Activated T-cell treated with anti-CD3 and anti-CD28 coated beads, Interleukin-2, amount 50 U/mL, for 24 hours (primary cell): Measurements from ENCODE around the gene ITM2B.
"Not testable (repeated sequence)": the region's sequence is repeated elsewhere in the genome, so short reads cannot be mapped to it uniquely, and the experiment has no call there.

ENCODE experiments used
- DNase-seq: peaks from one replicate; pipeline ENCODE4 v3.0.0-alpha.2; 2020
- H3K27ac Mint-ChIP-seq: 2 replicates; pipeline ENCODE4 v1.8.0; 2020; ENCODE audit warnings: mild to moderate bottlenecking, mixed read lengths
- H3K27me3 Mint-ChIP-seq: 2 replicates; pipeline ENCODE4 v1.8.0; 2020; ENCODE audit warnings: mixed read lengths
- H3K36me3 Mint-ChIP-seq: 2 replicates; pipeline ENCODE4 v1.8.0; 2020; ENCODE audit warnings: low read depth, mixed read lengths
- H3K4me1 Mint-ChIP-seq: 2 replicates; pipeline ENCODE4 v1.8.0; 2020; ENCODE audit warnings: low read depth, mixed read lengths
- H3K4me3 Mint-ChIP-seq: 2 replicates; pipeline ENCODE4 v1.8.0; 2020; ENCODE audit warnings: mild to moderate bottlenecking, moderate library complexity, mixed read lengths
- H3K9me3 Mint-ChIP-seq: 2 replicates; pipeline ENCODE4 v1.8.0; 2020; ENCODE audit warnings: mixed read lengths

The ITM2B gene

DNA sequence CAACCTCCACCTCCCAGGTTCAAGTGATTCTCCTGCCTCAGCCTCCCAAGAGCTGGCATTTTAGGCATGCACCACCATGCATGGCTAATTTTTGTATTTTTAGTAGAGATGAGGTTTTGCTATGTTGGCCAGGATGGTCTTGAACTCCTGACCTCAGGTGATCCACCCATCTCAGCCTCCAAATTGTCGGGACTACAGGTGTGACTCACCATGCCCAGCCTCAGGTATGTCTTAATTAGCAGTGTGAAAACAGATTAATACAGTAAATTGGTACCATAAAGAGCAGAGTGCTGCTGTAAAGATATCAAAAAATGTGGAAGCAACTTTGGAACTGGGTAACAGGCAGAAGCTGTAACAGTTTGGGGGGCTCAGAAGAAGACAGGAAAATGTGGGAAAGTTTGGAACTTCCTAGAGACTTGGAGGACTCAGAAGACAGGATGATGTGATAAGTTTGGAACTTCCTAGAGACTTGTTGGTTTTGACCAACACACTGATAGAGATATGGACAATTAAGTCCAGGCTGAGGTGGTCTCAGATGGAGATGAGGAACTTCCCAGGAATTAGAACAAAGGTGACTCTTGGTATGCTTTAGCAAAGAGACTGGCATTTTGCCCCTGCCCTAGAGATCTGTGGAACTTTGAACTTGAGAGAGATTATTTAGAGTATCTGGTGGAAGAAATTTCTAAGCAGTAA is 17.3 kb upstream of the ITM2B start:
- not testable (repeated sequence) for H3K4me3 Mint-ChIP-seq, H3K27me3 Mint-ChIP-seq, DNase-seq, H3K27ac Mint-ChIP-seq, H3K9me3 Mint-ChIP-seq
- peaks cover 42% of the 10 kb centered on the region for H3K4me1 Mint-ChIP-seq
- peaks cover 12% of the 10 kb centered on the region for H3K36me3 Mint-ChIP-seq

DNA sequence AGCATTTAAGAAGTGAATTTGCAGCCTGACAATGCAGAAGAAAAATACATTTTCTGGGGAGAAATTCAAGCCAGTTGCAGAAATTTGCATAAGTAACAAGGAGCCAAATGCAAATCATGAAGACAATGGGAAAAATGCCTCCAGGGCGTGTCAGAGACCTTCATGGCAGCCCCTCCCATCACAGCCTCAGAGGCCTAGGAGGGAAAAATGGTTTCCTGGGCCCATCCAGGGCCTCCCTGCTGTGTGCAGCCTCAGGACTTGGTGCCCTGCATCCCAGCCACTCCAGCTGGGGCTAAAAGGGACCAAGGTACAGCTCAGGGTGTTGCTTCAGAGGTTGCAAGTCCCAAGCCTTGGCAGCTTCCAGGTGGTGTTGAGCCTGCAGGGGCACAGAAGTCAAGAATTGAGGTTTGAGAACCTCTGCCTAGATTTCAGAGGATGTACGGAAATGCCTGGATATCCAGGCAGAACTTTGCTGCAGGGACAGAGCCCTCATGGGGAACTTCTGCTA is 16.7 kb upstream of the ITM2B start:
- DNase-seq: no peak
- no peaks in the 10 kb centered on the region for H3K27me3 Mint-ChIP-seq
- peaks cover 2% of the 10 kb centered on the region for H3K9me3 Mint-ChIP-seq
- H3K4me1 Mint-ChIP-seq: peaks cover 47% of the 10 kb centered on the region
- peaks cover 12% of the 10 kb centered on the region for H3K36me3 Mint-ChIP-seq
- H3K27ac Mint-ChIP-seq: no peak overlapping the region
- no peak overlapping the region for H3K4me3 Mint-ChIP-seq

DNA sequence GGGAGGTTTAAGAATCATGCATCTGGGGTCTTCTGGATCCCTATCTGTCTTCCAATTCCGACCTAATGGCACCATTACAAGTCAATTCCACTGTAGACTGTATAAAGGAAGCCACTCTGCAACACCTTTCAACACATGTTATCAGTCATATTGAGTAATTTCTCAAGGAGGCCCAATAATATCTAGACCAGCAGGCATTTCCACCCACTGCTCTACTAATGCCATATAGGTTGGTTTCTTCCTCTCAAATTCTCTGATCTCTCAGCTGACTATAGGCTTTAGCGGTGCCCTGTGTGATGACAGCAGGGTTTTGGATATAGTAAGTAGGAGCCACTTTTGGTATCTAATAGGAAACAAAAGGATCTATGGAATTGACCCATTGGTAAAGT is 12.4 kb upstream of the ITM2B start:
- Mint-ChIP-seq H3K4me3 (peak overlapping the region; percentile 76), H3K36me3 (peaks cover 12% of the 10 kb centered on the region), H3K9me3 (peaks cover 2% of the 10 kb centered on the region), H3K27ac (peak overlapping the region; percentile 93), H3K27me3 (no peaks in the 10 kb centered on the region), H3K4me1 (peaks cover 61% of the 10 kb centered on the region)
- no peak for DNase-seq

DNA sequence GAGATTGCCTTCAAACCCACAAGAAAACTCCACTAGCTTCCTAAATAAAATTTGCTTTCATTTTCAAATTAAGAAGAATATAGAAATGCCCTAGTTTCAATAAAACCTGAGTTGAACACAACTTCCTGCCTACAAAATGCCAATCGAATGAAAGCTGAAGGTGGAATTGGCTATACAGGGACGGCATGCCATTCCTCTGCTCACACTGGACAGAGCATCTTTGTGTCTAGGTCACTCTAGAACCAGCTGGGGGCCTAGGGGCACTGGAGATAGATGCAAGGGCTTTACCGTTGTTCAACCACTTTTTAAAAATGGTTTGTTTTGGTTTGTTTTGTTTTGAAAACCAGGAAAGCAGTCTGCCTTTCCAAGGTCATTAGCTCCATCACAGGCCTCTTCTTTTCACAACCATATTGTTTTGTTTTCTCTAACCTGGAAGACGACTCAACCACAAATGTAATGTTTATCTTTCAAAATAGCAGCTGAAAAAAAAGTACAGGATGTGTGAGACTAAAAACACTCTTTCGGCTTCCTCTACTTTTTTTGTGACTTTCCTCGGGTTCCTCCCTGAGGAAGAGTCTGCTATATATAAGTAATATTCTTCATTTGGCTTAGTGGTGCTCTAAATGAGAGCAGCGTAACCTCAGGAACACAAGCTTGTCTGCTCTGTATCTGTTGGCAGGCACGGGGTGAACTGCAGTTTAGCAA is 11.9 kb upstream of the ITM2B start:
- peak overlapping the region; percentile 76 for H3K4me3 Mint-ChIP-seq
- peaks cover 9% of the 10 kb centered on the region for H3K36me3 Mint-ChIP-seq
- DNase-seq: no peak
- peaks cover 2% of the 10 kb centered on the region for H3K9me3 Mint-ChIP-seq
- peaks cover 57% of the 10 kb centered on the region for H3K4me1 Mint-ChIP-seq
- no peaks in the 10 kb centered on the region for H3K27me3 Mint-ChIP-seq
- peak overlapping the region; percentile 93 for H3K27ac Mint-ChIP-seq

DNA sequence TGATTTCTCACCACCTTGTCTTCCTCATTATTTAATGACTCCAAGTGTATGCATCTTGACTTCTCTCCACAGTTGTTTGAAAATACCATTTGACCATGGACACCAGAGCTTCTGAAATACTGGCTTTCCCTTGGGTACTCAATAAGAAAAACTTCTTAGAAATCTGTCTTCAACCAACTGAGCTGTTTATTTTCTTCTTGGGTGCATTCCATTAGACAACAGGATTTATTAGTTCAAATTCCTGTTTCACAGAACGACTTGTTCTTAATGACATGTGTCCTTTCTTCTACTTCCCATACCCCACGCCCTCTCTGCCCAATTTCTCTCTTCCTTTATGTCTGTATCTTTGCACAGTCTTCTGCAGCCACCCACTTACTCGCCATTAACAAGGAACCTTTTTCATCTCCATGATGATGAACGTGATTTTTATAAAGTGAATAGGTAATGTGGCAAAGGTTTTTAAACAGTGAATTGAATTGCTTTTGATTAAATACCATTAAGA is 11.3 kb upstream of the ITM2B start:
- Mint-ChIP-seq H3K9me3 (peaks cover 2% of the 10 kb centered on the region), H3K27ac (peak overlapping the region; percentile 93), H3K27me3 (no peaks in the 10 kb centered on the region), H3K4me3 (peak overlapping the region; percentile 76), H3K36me3 (peaks cover 7% of the 10 kb centered on the region), H3K4me1 (peaks cover 58% of the 10 kb centered on the region)
- no peak for DNase-seq

DNA sequence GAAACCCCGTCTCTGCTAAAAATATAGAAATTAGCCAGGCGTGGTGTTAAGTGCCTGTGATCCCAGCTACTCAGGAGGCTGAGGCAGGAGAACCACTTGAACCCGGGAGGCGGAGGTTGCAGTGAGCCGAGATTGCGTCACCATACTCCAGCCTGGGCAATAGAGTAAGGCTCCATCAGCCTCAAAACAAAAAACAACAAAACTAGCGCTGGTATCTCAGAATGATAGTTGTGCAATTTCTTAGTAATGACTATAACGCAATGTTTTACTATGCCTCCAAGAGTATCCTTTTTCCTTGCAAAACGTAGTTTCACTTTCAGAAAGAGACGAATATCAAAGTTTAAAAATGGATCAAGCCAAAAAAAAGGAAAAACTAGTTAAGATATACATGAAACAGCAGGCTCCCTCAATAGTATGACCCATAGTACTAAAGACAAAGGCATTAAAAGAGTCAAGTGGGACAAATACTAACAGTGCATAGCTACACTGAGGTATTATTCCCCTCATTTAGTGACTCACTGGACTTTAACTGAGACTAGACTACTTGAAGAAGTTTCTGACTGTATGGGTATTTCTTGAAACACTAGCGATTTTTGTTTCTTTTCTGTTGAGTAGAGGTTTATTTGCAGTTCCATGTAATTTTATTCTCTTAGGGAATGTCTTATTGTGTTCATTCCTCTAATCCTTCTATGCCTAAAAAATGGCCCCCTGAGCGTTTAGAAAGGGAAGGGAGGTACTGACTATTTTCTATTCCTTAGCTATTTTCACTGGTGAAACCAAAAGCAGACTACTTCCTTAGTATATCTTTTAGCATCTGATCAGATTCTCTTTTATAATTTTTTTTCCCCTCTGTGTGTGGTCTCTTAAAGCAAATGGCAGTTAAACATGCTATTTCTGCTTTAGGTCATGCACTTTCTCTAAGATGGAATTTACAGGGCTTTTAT is 10.4 kb upstream of the ITM2B start:
- H3K27ac Mint-ChIP-seq: peak overlapping the region; percentile 81
- no peak for DNase-seq
- no peaks in the 10 kb centered on the region for H3K27me3 Mint-ChIP-seq
- peak overlapping the region; percentile 37 for H3K4me3 Mint-ChIP-seq
- peaks cover under 1% of the 10 kb centered on the region for H3K36me3 Mint-ChIP-seq
- peaks cover under 1% of the 10 kb centered on the region for H3K9me3 Mint-ChIP-seq
- peaks cover 56% of the 10 kb centered on the region for H3K4me1 Mint-ChIP-seq

DNA sequence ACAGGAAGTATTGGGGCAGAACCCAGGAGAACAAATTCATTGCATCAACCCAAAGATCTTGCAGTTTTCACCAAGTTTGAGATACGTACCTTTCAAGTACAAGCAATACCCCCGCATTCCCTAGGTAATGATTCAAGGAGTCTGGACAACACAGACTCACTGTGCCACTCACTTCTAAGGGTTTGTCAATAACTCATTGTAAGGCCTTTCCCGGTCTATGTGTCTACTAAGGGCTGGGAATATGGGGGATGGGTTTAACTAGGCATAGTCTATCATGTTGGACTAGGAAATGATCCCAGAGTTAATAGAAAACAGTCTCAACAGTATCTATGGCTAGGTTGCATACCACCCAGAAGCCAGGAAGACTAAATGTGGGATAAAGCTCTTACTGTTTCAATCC is 8.3 kb upstream of the ITM2B start:
- H3K27ac Mint-ChIP-seq: no peak overlapping the region
- H3K27me3 Mint-ChIP-seq: no peaks in the 10 kb centered on the region
- H3K4me1 Mint-ChIP-seq: peaks cover 49% of the 10 kb centered on the region

DNA sequence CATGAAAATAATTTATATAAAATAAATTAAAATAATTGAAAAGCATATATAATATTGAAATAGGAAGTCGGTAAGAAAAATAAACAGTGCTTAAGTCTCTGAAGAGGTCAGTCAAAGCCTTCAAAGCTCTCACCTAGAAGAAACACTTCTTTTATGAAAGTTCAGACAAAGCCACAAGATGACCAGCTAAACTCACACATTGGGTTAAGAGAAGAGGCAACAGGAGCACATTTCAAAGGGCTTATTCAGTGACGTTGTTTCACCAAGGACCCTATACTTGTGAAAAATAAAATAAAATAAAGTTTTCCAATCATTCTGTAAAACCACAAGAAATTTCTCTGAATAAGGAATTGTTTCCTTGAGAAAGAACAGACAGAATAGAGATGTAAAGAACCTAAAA is 2.5 kb upstream of the ITM2B start:
- Mint-ChIP-seq H3K9me3 (no peaks in the 10 kb centered on the region), H3K27ac (no peak overlapping the region), H3K27me3 (no peaks in the 10 kb centered on the region), H3K4me3 (no peak overlapping the region), H3K36me3 (peaks cover 9% of the 10 kb centered on the region), H3K4me1 (peaks cover 39% of the 10 kb centered on the region)
- DNase-seq: no peak

More for the DNA sequence above, 8.3 kb upstream of the ITM2B start:
- no peak for DNase-seq
- no peak overlapping the region for H3K4me3 Mint-ChIP-seq
- H3K9me3 Mint-ChIP-seq: no peaks in the 10 kb centered on the region
- no peaks in the 10 kb centered on the region for H3K36me3 Mint-ChIP-seq

DNA sequence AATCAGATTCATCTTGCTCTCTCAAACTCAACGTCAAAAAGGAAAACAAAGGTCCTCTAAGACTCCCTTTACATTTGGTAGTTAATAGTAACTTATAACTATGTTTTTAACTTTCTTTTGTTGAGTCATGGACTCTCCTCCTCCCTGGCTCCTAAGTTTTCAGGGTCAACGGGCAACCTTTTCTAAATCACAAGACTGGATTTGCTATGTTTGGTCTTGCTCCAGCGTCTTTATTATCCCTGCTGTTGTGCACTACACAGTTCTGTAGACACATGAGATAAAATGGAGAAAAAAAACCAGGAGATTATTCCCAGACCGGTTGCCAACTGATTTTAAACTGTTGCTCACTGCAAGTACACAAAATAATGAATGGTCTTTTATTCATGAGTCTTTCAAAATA is 1.9 kb upstream of the ITM2B start:
- no peak for DNase-seq
- no peaks in the 10 kb centered on the region for H3K9me3 Mint-ChIP-seq
- H3K4me3 Mint-ChIP-seq: peak overlapping the region; percentile 2
- peaks cover 12% of the 10 kb centered on the region for H3K36me3 Mint-ChIP-seq
- H3K4me1 Mint-ChIP-seq: peaks cover 44% of the 10 kb centered on the region
- H3K27ac Mint-ChIP-seq: no peak overlapping the region
- H3K27me3 Mint-ChIP-seq: no peaks in the 10 kb centered on the region

DNA sequence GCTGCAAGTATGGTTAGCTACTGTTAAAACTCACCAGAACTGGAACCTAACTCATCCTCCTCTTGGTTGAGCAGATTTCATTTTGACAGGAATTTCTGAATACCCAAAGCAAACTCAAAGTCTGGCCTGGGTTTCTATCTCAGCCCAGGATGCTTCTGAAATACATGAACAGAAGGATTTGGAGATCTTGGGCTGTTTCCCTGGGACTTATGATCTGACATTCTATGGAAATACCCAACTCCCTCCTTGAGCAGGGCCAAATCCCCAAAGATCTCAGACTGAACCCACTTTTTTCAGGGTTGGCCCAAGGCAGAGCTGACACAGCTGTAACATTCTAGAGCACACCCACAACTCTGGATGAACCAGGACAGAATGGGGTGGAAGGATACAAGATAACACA is 1.1 kb upstream of the ITM2B start:
- no peak for DNase-seq
- H3K4me1 Mint-ChIP-seq: peaks cover 51% of the 10 kb centered on the region
- peaks cover 19% of the 10 kb centered on the region for H3K36me3 Mint-ChIP-seq
- peak overlapping the region; percentile 97 for H3K27ac Mint-ChIP-seq
- peak overlapping the region; percentile 93 for H3K4me3 Mint-ChIP-seq
- H3K9me3 Mint-ChIP-seq: no peaks in the 10 kb centered on the region
- H3K27me3 Mint-ChIP-seq: no peaks in the 10 kb centered on the region

DNA sequence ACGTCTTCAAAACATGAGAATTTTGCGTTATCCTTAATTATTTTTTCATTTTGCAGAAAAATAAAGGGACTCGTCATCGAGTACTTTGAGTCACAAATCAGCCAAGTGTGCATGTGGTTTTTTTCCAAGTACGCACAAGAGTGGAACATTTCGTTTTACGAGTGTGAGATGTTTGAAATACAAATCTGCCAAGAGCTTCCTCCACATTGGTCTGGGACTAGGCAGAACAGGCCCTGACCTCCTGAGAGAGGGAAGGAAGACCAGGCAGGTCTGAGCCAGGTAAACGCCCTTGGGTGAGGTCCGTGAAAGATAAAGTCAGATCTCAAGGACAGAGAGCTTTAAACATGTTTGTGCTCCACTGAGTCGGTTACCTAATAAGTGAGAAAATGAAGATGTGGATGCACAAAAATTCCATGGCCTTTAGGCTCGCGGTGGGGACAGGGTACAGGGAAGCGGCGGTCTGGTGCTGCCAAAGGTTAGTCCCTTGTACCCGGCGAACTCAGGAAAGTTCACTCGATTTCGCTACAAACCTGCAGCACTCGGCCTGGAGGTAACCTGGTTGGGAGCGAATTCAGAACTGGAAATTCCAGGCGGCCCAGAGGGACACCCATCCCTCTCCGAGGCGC is 473 bp upstream of the ITM2B start:
- Mint-ChIP-seq H3K9me3 (no peaks in the 10 kb centered on the region), H3K4me3 (peak overlapping the region; percentile 93), H3K4me1 (peaks cover 57% of the 10 kb centered on the region), H3K27me3 (no peaks in the 10 kb centered on the region), H3K27ac (peak overlapping the region; percentile 97), H3K36me3 (peaks cover 24% of the 10 kb centered on the region)
- DNase-seq: no peak

DNA sequence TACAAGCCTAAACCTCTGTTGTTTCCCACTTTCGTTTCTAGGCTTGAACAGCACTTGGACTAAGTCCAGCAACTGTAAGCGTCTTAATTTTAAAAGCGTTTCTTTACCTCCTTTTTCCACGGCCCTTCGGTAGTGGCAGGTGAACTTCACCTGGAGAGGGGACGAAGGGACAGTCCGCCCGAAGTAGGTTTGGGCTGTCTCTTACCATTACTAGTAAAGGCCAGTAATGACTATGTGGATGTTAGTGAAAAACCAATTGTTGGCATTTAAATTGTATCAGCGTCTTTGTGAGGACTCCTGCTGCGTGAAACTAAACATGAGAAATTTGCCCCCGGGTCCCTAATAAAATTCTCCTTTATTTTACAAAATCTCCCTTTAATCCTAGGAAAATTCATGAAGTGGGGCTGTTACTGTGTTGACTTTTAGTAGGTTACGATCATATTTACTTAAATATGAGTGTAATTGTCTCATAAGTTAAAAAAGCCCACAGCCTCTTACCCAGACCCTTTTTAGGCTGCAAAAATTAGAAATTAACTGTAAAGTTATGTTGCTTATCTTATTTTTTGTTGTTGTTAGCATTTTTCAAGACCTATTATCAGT is 983 bp downstream of the ITM2B start:
- peaks cover 30% of the 10 kb centered on the region for H3K36me3 Mint-ChIP-seq
- no peak for DNase-seq
- H3K27me3 Mint-ChIP-seq: no peaks in the 10 kb centered on the region
- no peaks in the 10 kb centered on the region for H3K9me3 Mint-ChIP-seq
- H3K4me3 Mint-ChIP-seq: peak overlapping the region; percentile 93
- H3K4me1 Mint-ChIP-seq: peaks cover 67% of the 10 kb centered on the region
- peak overlapping the region; percentile 97 for H3K27ac Mint-ChIP-seq

DNA sequence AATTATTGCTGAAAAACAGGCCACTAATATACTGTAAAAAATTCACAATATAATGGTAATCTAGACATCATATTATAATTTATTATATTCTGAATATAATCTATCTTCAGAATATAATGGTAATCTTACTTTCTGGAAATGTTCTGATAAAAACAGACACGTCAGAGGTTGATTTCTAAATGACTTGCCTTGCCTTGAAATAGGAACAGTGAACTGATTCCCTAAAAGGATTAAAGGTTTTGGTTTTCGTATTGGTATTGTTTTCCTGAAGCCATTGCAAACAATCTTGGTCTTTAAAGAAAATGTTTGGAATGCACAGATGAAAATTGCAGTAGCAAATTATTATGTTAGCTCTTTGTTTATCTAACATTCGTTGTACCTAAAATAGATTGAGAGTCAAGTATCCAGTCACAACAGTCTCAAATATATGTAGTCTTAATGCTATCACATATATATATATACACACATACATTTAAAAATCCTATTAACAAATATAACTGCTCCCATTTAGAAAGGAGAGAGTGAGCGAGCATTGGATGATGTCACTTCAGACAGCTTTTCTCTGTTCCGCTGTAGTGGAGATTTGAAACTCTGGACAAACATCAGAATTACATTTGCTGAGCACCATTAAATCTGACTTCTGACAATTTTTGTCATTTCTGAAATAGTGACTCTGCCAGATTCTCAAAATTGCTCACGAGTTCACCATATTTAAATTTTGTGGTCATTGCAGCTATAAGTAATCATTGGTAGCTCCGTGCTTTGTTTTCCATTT is 1.7 kb downstream of the ITM2B start:
- Mint-ChIP-seq H3K27me3 (no peaks in the 10 kb centered on the region), H3K36me3 (peaks cover 35% of the 10 kb centered on the region), H3K4me3 (peak overlapping the region; percentile 93), H3K27ac (peak overlapping the region; percentile 97), H3K4me1 (peaks cover 70% of the 10 kb centered on the region), H3K9me3 (no peaks in the 10 kb centered on the region)
- no peak for DNase-seq
